NB4 (cell line): Measurements from ENCODE around the gene CACNA2D2.

Experiments
- MYC ChIP-seq: IDR thresholded peaks from 2 replicates; pipeline ENCODE4 v1.6.1; 2011; ENCODE audit warnings: low read depth, low read length
- POLR2A ChIP-seq: IDR thresholded peaks from 2 replicates; pipeline ENCODE4 v1.6.1; 2011; ENCODE audit warnings: mild to moderate bottlenecking; ENCODE audit not compliant: insufficient read length; ENCODE audit errors: extremely low read depth
- TF ChIP-seq, protein P1 (sequence below): IDR thresholded peaks from one replicate; pipeline ENCODE4 v1.5.1; 2012; ENCODE audit warnings: low read depth, low read length
- TF ChIP-seq, protein P2 (sequence below): IDR thresholded peaks from 2 replicates; pipeline ENCODE4 v1.6.1; 2011; ENCODE audit warnings: low read depth, low read length

DNA sequence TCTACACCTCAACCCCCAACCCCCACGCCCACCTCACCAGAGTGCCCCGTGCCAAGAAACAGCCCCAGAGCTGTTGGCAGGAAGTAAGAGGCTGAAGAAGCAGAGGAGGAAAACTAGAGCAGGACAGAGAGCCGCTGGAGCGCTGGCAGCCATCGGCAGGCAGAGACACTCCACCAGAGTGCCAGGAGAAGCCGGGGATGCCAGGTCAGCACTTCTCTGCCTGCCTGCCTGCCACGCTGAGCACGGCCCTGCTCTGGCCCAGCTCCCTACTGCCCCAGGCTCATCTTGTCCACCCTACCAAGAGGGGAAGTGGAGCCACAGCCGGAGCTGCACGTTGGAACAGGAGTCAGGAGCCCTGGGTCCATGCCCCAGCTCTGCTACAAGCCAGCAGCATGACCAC, 29.7 kb downstream of the CACNA2D2 start:
- no peak for TF ChIP-seq POLR2A
- no peak for TF ChIP-seq MYC
- TF ChIP-seq, protein P1, sequence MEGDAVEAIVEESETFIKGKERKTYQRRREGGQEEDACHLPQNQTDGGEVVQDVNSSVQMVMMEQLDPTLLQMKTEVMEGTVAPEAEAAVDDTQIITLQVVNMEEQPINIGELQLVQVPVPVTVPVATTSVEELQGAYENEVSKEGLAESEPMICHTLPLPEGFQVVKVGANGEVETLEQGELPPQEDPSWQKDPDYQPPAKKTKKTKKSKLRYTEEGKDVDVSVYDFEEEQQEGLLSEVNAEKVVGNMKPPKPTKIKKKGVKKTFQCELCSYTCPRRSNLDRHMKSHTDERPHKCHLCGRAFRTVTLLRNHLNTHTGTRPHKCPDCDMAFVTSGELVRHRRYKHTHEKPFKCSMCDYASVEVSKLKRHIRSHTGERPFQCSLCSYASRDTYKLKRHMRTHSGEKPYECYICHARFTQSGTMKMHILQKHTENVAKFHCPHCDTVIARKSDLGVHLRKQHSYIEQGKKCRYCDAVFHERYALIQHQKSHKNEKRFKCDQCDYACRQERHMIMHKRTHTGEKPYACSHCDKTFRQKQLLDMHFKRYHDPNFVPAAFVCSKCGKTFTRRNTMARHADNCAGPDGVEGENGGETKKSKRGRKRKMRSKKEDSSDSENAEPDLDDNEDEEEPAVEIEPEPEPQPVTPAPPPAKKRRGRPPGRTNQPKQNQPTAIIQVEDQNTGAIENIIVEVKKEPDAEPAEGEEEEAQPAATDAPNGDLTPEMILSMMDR = no peak
- TF ChIP-seq, protein P2, sequence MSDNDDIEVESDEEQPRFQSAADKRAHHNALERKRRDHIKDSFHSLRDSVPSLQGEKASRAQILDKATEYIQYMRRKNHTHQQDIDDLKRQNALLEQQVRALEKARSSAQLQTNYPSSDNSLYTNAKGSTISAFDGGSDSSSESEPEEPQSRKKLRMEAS = no peak
